K562 (cell line): Measurements from ENCODE around the gene ATP2A3.

Source experiments
- CBX8 ChIP-seq: fragments of 200-600 bp; sonication (generic); IDR thresholded peaks from 2 replicates; pipeline ENCODE4 v1.6.1; 2012; ENCODE audit warnings: borderline replicate concordance, mixed run types, low read depth, mild to moderate bottlenecking, moderate library complexity, mixed read lengths, low read length, control low read depth, inconsistent platforms; ENCODE audit not compliant: poor library complexity, severe bottlenecking; ENCODE audit errors: extremely low read depth
- SMC3 ChIP-seq: conservative IDR thresholded peaks from 2 replicates; pipeline ENCODE4 v1.6.1; 2011; ENCODE audit warnings: low read depth, low read length, improper control_type of control experiment; ENCODE audit not compliant: insufficient read depth
- TF ChIP-seq, protein P1 (sequence below), 2 experiments: IDR thresholded peaks in 1 of 2; conservative IDR thresholded peaks in 1 of 2; 2 replicates each; pipeline ENCODE4 v1.6.1; 2016; ENCODE audit warnings: low read depth in 2 of 2, mild to moderate bottlenecking in 1 of 2, missing compliant biosample characterization in 1 of 2, missing genetic modification characterization in 1 of 2, moderate library complexity in 1 of 2
- TF ChIP-seq, protein P2 (sequence below), 2 experiments: fragments of 450-650 bp in 1 of 2; sonication (generic) in 1 of 2; formaldehyde crosslinking in 1 of 2; IDR thresholded peaks; 2 replicates each; pipeline versions ENCODE4 v1.7.1 to v1.9.0; 2016 to 2022; ENCODE audit warnings: inconsistent platforms in 1 of 2, mild to moderate bottlenecking in 1 of 2, missing genetic modification reagents in 1 of 2

DNA sequence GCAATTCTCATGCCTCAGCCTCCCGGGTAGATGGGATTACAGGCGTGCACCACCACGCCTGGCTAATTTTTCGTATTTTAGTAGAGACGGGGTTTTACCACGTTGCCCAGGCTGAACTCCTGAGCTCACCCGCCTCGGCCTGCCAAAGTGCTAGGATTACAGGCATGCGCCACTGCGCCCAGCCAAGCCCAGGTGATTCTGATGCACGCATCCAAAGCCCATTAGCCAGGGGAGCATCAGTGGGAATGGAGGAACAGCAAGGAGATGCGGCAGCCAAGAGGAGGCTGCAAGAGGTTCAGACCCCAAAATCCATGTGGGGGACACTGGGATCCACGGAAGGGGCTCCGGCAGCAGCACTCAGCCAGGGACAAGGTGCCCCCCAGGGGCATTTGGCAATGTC, 12.1 kb downstream of the ATP2A3 start:
- TF ChIP-seq, protein P1, sequence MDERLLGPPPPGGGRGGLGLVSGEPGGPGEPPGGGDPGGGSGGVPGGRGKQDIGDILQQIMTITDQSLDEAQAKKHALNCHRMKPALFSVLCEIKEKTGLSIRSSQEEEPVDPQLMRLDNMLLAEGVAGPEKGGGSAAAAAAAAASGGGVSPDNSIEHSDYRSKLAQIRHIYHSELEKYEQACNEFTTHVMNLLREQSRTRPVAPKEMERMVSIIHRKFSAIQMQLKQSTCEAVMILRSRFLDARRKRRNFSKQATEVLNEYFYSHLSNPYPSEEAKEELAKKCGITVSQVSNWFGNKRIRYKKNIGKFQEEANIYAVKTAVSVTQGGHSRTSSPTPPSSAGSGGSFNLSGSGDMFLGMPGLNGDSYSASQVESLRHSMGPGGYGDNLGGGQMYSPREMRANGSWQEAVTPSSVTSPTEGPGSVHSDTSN (CRISPR knock-in tag; IDR thresholded peaks at IDR 0.05; ENCODE audit: low read depth): no peak
- TF ChIP-seq, protein P1 (tag; conservative IDR thresholded peaks at IDR 0.05; ENCODE audit: low read depth): no peak
- TF ChIP-seq SMC3 (no peak), CBX8 (no peak)
- TF ChIP-seq, protein P2, sequence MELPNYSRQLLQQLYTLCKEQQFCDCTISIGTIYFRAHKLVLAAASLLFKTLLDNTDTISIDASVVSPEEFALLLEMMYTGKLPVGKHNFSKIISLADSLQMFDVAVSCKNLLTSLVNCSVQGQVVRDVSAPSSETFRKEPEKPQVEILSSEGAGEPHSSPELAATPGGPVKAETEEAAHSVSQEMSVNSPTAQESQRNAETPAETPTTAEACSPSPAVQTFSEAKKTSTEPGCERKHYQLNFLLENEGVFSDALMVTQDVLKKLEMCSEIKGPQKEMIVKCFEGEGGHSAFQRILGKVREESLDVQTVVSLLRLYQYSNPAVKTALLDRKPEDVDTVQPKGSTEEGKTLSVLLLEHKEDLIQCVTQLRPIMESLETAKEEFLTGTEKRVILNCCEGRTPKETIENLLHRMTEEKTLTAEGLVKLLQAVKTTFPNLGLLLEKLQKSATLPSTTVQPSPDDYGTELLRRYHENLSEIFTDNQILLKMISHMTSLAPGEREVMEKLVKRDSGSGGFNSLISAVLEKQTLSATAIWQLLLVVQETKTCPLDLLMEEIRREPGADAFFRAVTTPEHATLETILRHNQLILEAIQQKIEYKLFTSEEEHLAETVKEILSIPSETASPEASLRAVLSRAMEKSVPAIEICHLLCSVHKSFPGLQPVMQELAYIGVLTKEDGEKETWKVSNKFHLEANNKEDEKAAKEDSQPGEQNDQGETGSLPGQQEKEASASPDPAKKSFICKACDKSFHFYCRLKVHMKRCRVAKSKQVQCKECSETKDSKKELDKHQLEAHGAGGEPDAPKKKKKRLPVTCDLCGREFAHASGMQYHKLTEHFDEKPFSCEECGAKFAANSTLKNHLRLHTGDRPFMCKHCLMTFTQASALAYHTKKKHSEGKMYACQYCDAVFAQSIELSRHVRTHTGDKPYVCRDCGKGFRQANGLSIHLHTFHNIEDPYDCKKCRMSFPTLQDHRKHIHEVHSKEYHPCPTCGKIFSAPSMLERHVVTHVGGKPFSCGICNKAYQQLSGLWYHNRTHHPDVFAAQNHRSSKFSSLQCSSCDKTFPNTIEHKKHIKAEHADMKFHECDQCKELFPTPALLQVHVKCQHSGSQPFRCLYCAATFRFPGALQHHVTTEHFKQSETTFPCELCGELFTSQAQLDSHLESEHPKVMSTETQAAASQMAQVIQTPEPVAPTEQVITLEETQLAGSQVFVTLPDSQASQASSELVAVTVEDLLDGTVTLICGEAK (IDR thresholded peaks at IDR 0.05): no peak
- TF ChIP-seq, protein P2 (CRISPR knock-in tag; IDR thresholded peaks at IDR 0.05): no peak
